Activated CD4-positive, alpha-beta T cell treated with anti-CD3 and anti-CD28 coated beads, Interleukin-2, amount 10 ng/mL, durations not matched to agents 24 days and 14 days (primary cell): Measurements from ENCODE around the gene CTSC. TPM values are rescaled to one million over a fixed set of nuclear protein-coding genes. Genes with fewer than 3 reads are reported as not detected.
"Not testable (repeated sequence)": the region's sequence is repeated elsewhere in the genome, so short reads cannot be mapped to it uniquely, and the experiment has no call there.

ENCODE experiments used
- DNase-seq: peaks from one replicate; pipeline ENCODE4 v3.0.0; 2022
- H3K27ac Mint-ChIP-seq: one replicate; pipeline ENCODE4 v1.8.0; 2022; ENCODE audit warnings: mild to moderate bottlenecking, mixed read lengths
- H3K27me3 Mint-ChIP-seq: one replicate; pipeline ENCODE4 v1.8.0; 2022; ENCODE audit warnings: mixed read lengths
- H3K36me3 Mint-ChIP-seq: one replicate; pipeline ENCODE4 v1.8.0; 2022; ENCODE audit warnings: low read depth, mild to moderate bottlenecking, mixed read lengths
- H3K4me1 Mint-ChIP-seq: one replicate; pipeline ENCODE4 v1.8.0; 2021; ENCODE audit warnings: mixed read lengths
- H3K4me3 Mint-ChIP-seq: one replicate; pipeline ENCODE4 v1.8.0; 2022; ENCODE audit warnings: mild to moderate bottlenecking, moderate library complexity, mixed read lengths
- H3K9me3 Mint-ChIP-seq: one replicate; pipeline ENCODE4 v1.8.0; 2021; ENCODE audit warnings: mixed read lengths
- intact Hi-C: fragments of 100-400 bp; cut with micrococcal nuclease; formaldehyde crosslinking; loops from one replicate; pipeline ENCODE4 v1.15.1; 2023
- total RNA-seq: library from RNA; stranded (reverse); gene quantifications from 2 replicates; pipeline ENCODE4 v1.2.3, GENCODE V29; 2022

The CTSC gene
- total RNA-seq, 1 donor from 2014 or later: 71.8 TPM

DNA sequence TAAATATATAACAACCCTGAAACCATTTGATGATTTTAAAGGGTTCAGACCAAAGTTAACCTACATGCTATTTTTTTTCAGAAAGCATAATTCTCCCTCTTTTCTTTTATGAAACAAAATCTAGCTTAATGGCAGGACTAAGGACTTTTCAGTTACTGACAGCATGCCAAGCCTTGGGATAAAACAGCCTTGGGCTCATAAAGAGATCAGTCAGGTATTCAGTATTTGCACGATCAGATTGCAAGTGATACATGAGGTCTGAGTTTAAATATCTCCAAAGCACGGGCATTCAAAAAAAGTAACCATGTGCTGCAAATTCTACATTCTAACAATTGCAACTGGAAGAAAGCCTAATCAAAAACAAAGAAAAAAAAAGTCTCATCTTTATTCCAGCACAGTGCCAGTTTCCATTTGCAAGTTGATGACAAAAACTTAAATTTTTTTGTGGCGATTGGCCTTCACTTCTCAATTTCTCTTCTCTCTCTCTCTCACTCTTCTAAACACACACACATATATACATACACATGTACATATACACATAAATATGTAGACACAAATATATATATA, 60.1 kb downstream of the CTSC start:
- no peak overlapping the region for H3K27ac Mint-ChIP-seq
- no peaks in the 10 kb centered on the region for H3K27me3 Mint-ChIP-seq
- no peak overlapping the region for H3K4me3 Mint-ChIP-seq
- peaks cover 15% of the 10 kb centered on the region for H3K36me3 Mint-ChIP-seq
- H3K9me3 Mint-ChIP-seq: peaks cover 4% of the 10 kb centered on the region
- intact Hi-C loops: no loop called here
- H3K4me1 Mint-ChIP-seq: no peaks in the 10 kb centered on the region
- DNase-seq: no peak

DNA sequence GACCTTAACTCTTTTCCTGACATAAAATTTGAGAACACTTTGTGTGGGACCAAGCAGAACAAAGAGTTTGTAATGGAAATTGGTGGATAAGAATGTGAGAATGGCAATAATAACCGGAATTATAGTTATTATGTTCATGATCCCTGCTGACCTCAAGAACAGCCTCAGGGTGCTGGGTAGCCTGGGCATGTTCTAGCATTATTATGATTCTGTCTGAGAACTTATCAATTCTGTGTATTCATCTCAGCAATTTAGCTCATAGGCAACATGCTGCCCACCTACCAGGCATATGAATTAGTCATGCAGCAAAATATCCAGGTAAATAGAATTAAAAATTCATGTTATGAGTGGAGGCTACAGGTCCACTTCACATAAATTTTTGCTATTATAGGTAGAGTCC, 61.9 kb downstream of the CTSC start:
- DNase-seq: no peak
- H3K36me3 Mint-ChIP-seq: peaks cover 10% of the 10 kb centered on the region
- no peaks in the 10 kb centered on the region for H3K27me3 Mint-ChIP-seq
- H3K4me1 Mint-ChIP-seq: no peaks in the 10 kb centered on the region
- intact Hi-C loops: no loop called here
- H3K27ac Mint-ChIP-seq: no peak overlapping the region
- H3K4me3 Mint-ChIP-seq: no peak overlapping the region
- peaks cover 9% of the 10 kb centered on the region for H3K9me3 Mint-ChIP-seq

DNA sequence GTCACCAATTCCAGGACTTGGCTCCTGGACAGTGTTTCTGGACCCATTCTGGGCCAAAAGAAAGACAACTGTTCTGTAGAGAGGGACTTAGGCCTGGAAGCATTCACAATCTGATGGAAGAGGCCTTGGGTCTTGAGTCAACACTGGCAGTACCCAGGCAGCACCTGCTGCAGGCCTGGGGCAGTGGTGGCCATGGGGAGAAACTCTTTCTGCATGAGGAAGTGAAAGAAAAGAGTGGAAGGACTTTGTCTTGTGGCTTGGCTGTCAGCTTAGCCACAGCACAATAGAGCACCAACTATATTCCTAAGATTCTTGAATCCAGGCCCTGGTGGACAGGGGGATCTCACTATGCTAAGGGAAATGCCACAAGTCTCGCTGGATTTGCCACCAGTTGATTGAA, 70.6 kb downstream of the CTSC start:
- DNase-seq: no peak
- Mint-ChIP-seq H3K36me3 (peaks cover 37% of the 10 kb centered on the region), H3K9me3 (peaks cover 9% of the 10 kb centered on the region), H3K4me3 (no peak overlapping the region), H3K27ac (no peak overlapping the region), H3K27me3 (no peaks in the 10 kb centered on the region), H3K4me1 (peaks cover 5% of the 10 kb centered on the region)
- intact Hi-C loops: no loop called here

DNA sequence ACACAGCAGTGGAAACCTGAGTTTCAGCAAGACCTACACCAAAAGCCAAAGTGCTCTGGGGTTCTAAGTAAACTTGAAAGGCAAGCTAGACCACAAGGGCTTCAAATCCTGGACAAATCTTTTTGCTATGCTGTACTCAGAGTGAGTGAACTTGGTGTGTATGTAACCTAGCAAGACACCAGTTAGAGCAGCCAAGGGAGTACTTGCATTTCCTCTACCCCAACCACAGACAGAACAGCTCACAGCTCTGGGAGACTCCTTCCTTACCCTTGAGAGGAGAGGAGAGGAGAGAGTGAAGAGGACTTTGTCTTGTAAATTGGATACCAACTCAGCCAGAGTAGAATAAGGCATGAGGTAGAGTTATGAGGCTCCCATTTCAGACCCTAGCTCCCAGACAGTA, 71.4 kb downstream of the CTSC start:
- Mint-ChIP-seq H3K27ac (no peak overlapping the region), H3K27me3 (no peaks in the 10 kb centered on the region), H3K4me3 (no peak overlapping the region), H3K4me1 (peaks cover 5% of the 10 kb centered on the region), H3K9me3 (peaks cover 13% of the 10 kb centered on the region), H3K36me3 (peaks cover 40% of the 10 kb centered on the region)
- intact Hi-C loops: no loop called here
- no peak for DNase-seq

DNA sequence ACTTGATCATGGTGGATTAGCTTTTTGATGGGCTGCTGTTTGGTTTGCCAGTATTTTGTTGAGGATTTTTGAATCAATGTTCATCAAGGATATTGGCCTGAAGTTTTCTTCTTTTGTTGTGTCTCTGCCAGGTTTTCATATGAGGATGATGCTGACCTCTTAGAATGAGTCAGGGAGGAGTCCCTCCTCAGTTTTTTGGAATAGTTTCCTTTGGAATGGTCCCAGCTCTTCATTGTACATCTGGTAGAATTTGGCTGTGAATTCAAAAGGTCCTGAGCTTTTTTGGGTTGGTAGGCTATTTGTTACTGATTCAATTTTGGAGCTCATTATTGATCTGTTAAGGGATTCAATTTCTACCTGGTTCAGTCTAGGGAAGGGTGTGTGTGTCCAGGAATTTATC, 78.1 kb downstream of the CTSC start:
- no peak for DNase-seq
- no peak overlapping the region for H3K27ac Mint-ChIP-seq
- H3K4me3 Mint-ChIP-seq: no peak overlapping the region
- intact Hi-C loops: no loop called here
- peaks cover 25% of the 10 kb centered on the region for H3K36me3 Mint-ChIP-seq
- no peaks in the 10 kb centered on the region for H3K27me3 Mint-ChIP-seq
- peaks cover 52% of the 10 kb centered on the region for H3K9me3 Mint-ChIP-seq
- no peaks in the 10 kb centered on the region for H3K4me1 Mint-ChIP-seq

DNA sequence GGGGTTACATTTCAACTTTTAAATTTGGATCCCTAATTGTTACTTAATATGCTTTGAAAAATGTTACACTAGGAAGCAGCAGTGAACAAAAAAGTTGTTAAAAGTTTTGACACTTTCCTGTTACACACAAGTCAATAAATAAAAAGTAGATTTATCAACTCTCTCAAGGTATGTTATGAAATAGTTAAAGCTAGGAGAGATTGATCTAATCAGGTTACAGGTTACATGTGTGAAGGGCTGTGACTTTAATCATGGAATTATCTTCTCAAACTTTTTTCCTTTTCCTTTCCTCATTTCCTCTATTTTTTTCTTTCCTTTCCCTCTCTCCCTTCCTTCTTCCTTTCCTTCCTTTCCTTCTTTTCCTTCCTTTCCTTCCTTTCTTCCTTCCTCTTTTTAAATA, 85.3 kb downstream of the CTSC start:
- H3K4me1 Mint-ChIP-seq: no peaks in the 10 kb centered on the region
- H3K4me3 Mint-ChIP-seq: no peak overlapping the region
- intact Hi-C loops: no loop called here
- no peak overlapping the region for H3K27ac Mint-ChIP-seq
- peaks cover 8% of the 10 kb centered on the region for H3K9me3 Mint-ChIP-seq
- H3K36me3 Mint-ChIP-seq: no peaks in the 10 kb centered on the region
- H3K27me3 Mint-ChIP-seq: no peaks in the 10 kb centered on the region
- DNase-seq: no peak

DNA sequence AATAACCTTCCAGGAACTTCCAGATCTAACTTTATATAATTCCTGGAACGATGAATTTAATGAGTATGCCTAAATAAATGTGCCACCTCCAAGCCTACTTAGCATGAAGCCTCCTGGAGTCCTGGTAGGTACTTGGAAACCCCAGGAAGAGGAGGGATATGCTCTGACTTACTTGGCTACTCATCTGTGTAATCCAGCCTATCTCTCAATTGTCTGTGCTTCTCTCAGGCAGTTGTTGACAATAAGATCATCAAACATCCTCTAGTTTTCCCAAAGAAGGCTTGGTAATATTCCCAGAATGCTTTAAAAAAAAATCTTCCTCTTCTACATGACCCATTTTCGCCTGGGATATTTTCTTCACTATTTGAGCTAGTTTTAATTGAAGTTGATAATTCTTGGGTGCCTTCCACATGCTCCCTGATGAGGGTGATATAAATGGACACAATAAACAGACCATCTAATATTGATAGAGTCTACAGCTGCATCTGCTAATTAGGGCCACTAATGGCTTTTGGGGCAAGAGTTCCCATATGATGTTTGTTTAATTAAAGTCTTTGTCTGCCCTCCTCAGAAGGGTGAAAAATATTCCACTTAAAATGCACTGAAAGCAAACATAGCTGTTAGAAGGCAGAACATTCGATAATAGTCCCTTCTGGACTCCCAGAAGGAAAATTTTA, 86.8 kb downstream of the CTSC start:
- intact Hi-C loops: no loop called here
- Mint-ChIP-seq H3K27ac (no peak overlapping the region), H3K4me3 (no peak overlapping the region), H3K4me1 (no peaks in the 10 kb centered on the region), H3K36me3 (no peaks in the 10 kb centered on the region), H3K9me3 (peaks cover 6% of the 10 kb centered on the region), H3K27me3 (no peaks in the 10 kb centered on the region)
- DNase-seq: no peak

DNA sequence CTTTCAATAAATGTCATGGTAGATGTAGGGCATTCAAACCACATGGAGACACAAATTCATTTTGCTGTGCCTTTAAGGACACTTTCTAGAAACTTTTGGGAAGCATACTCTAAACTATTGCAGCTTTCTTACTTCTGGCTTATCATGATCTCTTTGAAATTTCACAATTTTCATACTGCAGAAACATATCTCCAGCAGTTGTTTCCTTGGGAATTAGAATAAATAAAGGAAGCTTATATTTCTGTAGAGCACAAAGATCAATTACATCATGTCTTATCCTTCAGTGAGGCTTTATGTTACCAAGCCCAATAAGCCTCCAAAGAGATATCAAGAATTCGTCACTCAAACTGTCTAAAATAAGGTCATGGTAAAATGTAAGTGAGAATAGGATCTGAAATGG, 87.8 kb downstream of the CTSC start:
- H3K27ac Mint-ChIP-seq: no peak overlapping the region
- no peak overlapping the region for H3K4me3 Mint-ChIP-seq
- no peaks in the 10 kb centered on the region for H3K27me3 Mint-ChIP-seq
- no peaks in the 10 kb centered on the region for H3K36me3 Mint-ChIP-seq
- no peaks in the 10 kb centered on the region for H3K9me3 Mint-ChIP-seq
- intact Hi-C loops: no loop called here
- no peaks in the 10 kb centered on the region for H3K4me1 Mint-ChIP-seq
- no peak for DNase-seq

DNA sequence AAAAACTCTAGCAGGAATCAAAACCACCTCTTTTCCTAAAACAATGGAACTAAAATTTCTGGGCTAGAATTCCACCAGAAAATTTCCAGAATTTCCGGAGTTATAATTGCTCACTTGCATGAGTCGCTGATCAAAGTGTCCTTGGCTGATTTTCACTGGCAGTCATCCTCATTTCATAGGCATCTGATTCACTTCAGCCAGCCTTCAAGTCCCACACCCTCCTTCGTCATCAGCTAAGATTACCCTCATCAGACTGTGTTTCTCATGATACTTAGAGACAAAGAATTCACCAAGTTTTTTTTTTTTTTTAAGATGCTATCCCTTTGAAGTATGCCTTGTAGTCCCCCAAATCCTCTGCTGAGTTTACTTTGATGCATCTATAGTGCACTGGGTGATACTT, 90.8 kb downstream of the CTSC start:
- intact Hi-C loops: no loop called here
- Mint-ChIP-seq H3K36me3 (peaks cover 3% of the 10 kb centered on the region), H3K27ac (no peak overlapping the region), H3K27me3 (no peaks in the 10 kb centered on the region), H3K4me1 (no peaks in the 10 kb centered on the region), H3K9me3 (peaks cover 10% of the 10 kb centered on the region), H3K4me3 (no peak overlapping the region)
- DNase-seq: no peak

DNA sequence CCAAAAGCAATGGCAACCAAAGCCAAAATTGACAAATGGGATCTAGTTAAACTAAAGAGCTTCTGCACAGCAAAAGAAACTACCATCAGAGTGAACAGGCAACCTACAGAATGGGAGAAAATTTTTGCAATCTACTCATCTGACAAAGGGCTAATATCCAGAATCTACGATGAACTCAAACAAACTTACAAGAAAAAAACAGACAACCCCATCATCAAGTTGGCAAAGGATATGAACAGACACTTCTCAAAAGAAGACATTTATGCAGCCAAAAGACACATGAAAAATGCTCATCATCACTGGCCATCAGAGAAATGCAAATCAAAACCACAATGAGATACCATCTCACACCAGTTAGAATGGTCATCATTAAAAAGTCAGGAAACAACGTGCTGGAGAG, 92.0 kb downstream of the CTSC start:
- H3K27me3 Mint-ChIP-seq, H3K36me3 Mint-ChIP-seq, H3K4me1 Mint-ChIP-seq, H3K27ac Mint-ChIP-seq, H3K4me3 Mint-ChIP-seq, DNase-seq, intact Hi-C loops: not testable (repeated sequence)
- H3K9me3 Mint-ChIP-seq: peaks cover 13% of the 10 kb centered on the region

Other genes starting within 250 kb of the CTSC start
- gene RAB38, start 162.3 kb downstream of the CTSC start, total RNA-seq: 2.0 and 2.2 TPM in 2 replicates